Measurements from ENCODE around the gene P4HB.

The P4HB gene

DNA sequence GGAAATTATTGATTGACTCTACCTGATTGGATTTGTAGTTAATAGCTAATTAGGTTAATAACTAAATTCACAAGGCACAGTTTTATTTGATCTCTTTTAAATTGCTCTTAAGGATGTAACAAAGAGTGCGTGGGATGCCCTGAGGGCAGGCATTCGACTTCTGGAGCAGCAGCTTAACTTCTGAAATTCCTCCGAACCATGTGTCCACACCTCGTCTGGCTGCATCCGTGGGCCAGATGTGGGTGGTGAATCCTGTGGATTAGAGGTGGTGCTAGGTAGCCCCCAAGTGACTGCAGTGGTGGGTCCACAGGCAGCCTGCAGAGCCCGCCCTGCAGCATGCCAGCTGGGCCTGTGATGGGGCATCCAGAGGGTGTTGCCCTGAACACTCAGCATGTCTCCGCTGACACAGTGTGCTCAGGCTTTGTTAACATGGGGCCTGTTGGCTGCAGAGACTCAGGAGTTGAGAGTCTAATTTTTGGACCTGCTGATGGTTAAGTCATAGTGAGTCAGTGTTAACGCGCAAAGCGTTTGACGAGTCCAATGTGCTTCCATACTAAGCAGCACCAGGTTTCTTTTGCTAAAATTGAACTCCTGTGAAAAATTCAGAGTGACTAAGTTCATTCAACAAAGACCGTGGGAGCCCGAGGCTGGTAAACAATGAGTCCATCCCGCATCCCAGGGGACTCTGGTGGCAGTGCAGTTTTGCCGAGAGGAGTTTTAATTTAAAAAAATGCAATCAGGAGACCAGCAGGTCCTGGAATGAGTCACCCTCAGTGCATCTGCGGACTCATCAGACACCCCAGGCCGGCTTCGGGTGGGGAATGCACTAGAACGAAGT is 37.9 kb upstream of the P4HB start:
- TF ChIP-seq CEBPB (IDR thresholded peaks at IDR 0.05), result no peak
- TF ChIP-seq EP300 (IDR thresholded peaks at IDR 0.05; ENCODE audit: borderline replicate concordance), result no peak
- no peak for TF ChIP-seq TAF1 (IDR thresholded peaks at IDR 0.05; ENCODE audit: low read depth)
- TF ChIP-seq FOXM1 (IDR thresholded peaks at IDR 0.05; ENCODE audit: borderline replicate concordance, low read depth), result no peak
- no peak for TF ChIP-seq NFIC (IDR thresholded peaks at IDR 0.05)
- no peak for TF ChIP-seq YY1 (IDR thresholded peaks at IDR 0.05; ENCODE audit: low read depth)

DNA sequence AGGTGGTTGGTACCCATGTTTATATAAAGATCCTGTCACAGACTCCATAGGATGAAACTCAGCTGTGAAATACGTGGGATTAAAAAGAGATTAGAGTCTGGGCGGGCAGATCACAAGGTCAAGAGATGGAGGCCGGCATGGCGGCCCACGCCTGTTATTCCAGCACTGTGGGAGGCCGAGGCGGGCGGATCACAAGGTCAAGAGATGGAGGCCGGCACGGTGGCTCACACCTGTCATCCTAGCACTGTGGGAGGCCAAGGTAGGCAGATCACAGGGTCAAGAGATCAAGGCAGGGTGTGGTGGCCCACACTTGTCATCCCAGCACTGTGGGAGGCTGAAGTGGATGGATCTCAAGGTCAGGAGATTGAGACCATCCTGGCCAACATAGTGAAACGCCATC is 35.1 kb upstream of the P4HB start:
- no peak for TF ChIP-seq CEBPB (IDR thresholded peaks at IDR 0.05)
- no peak for TF ChIP-seq EGR1 (IDR thresholded peaks at IDR 0.05)
- TF ChIP-seq YY1 (IDR thresholded peaks at IDR 0.05; ENCODE audit: low read depth), result no peak
- TF ChIP-seq CREB1 (IDR thresholded peaks at IDR 0.05; ENCODE audit: low read depth), result no peak
- TF ChIP-seq MAX (IDR thresholded peaks at IDR 0.05), result no peak
- no peak for TF ChIP-seq NFIC (IDR thresholded peaks at IDR 0.05)
- no peak for TF ChIP-seq RAD21 (IDR thresholded peaks at IDR 0.05; ENCODE audit: low read depth)
- TF ChIP-seq REST (IDR thresholded peaks at IDR 0.05; ENCODE audit: low read depth), result no peak
- no peak for TF ChIP-seq TEAD4 (IDR thresholded peaks at IDR 0.05)
- no peak for TF ChIP-seq TCF12 (IDR thresholded peaks at IDR 0.05; ENCODE audit: low read depth)

DNA sequence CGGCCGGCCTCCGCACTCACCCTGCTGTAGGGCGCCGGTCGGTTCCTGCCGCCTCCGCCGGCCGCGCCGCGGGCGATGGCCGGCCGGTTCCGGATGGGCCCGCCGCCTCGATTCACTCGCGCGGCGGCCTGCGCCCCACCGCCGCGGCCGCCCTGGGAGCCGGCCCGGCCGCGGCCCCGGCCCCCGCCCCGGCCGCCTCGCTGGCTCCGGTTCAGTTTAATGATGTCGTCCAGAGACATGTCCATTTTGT is 30.9 kb upstream of the P4HB start:
- TF ChIP-seq TCF12 (IDR thresholded peaks at IDR 0.05; ENCODE audit: low read depth), result no peak
- TF ChIP-seq RAD21 (IDR thresholded peaks at IDR 0.05; ENCODE audit: low read depth), result no peak
- TF ChIP-seq CREB1 (IDR thresholded peaks at IDR 0.05; ENCODE audit: low read depth), result no peak
- no peak for TF ChIP-seq CEBPB (IDR thresholded peaks at IDR 0.05)
- no peak for TF ChIP-seq YY1 (IDR thresholded peaks at IDR 0.05; ENCODE audit: low read depth)
- no peak for TF ChIP-seq REST (IDR thresholded peaks at IDR 0.05; ENCODE audit: low read depth)
- TF ChIP-seq FOXM1 (IDR thresholded peaks at IDR 0.05; ENCODE audit: borderline replicate concordance, low read depth), result no peak
- no peak for TF ChIP-seq NFIC (IDR thresholded peaks at IDR 0.05)
- no peak for TF ChIP-seq TAF1 (IDR thresholded peaks at IDR 0.05; ENCODE audit: low read depth)
- no peak for TF ChIP-seq ZBTB7A (IDR thresholded peaks at IDR 0.05; ENCODE audit: low read depth)
- TF ChIP-seq, protein P1, sequence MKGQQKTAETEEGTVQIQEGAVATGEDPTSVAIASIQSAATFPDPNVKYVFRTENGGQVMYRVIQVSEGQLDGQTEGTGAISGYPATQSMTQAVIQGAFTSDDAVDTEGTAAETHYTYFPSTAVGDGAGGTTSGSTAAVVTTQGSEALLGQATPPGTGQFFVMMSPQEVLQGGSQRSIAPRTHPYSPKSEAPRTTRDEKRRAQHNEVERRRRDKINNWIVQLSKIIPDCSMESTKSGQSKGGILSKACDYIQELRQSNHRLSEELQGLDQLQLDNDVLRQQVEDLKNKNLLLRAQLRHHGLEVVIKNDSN (IDR thresholded peaks at IDR 0.05), result no peak
- TF ChIP-seq MAX (IDR thresholded peaks at IDR 0.05), result no peak
- no peak for TF ChIP-seq TEAD4 (IDR thresholded peaks at IDR 0.05)
- no peak for TF ChIP-seq EGR1 (IDR thresholded peaks at IDR 0.05)
- no peak for TF ChIP-seq EP300 (IDR thresholded peaks at IDR 0.05; ENCODE audit: borderline replicate concordance)

- TF ChIP-seq TEAD4 (IDR thresholded peaks at IDR 0.05) (no peak), YY1 (IDR thresholded peaks at IDR 0.05; ENCODE audit: low read depth) (no peak), REST (IDR thresholded peaks at IDR 0.05; ENCODE audit: low read depth) (no peak), MAX (IDR thresholded peaks at IDR 0.05) (peak; percentile 30; the same call in 1 of the 2 replicates), RAD21 (IDR thresholded peaks at IDR 0.05; ENCODE audit: low read depth) (no peak)
Measured at GRCh38 chr17:81890447-81891302, 30.3 kb upstream of the P4HB start.
